Measurements from ENCODE around the gene GAS2L2.

Gene GAS2L2

DNA sequence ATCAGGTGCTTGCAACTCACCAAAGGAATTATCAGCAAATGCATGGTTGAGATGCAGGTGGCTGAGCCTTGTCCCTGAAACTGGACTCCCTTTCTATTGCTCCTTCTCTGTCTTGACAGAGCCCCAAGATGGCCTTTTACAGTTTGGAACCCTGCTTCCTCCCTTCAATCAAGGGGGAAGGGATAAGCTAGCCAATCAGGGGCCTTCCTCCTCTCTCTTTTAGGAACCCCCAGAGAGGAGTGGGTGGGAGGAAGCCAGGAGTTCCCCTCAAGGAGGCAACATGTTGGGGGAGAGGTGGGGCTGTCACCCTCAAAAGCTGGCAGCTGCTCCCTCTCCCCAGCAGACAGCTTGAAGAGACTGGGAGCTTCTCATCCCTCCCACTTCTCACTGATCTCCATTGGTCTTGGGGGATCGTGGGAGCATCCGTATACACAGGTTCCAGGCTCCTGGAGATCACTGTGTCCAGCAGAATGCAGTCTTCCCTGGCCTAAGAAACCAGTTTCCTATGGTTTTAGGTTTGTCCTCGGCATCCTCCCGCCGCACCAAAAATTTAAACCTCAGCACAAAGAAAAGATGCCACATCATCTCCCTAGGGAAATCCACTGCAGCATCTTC lies 14.4 kb downstream of the GAS2L2 start:
- in situ Hi-C loops (cut with MboI; ENCODE audit: low sequenced_read_pairs, unreplicated experiment) = loop anchor here (25.0 kb wide), 2 partner anchors 426 to 576 kb away; no protein-coding TSS in a partner anchor
- peak; percentile 30 for DNase-seq (ENCODE audit: low spot score)
- TF ChIP-seq, protein P1, sequence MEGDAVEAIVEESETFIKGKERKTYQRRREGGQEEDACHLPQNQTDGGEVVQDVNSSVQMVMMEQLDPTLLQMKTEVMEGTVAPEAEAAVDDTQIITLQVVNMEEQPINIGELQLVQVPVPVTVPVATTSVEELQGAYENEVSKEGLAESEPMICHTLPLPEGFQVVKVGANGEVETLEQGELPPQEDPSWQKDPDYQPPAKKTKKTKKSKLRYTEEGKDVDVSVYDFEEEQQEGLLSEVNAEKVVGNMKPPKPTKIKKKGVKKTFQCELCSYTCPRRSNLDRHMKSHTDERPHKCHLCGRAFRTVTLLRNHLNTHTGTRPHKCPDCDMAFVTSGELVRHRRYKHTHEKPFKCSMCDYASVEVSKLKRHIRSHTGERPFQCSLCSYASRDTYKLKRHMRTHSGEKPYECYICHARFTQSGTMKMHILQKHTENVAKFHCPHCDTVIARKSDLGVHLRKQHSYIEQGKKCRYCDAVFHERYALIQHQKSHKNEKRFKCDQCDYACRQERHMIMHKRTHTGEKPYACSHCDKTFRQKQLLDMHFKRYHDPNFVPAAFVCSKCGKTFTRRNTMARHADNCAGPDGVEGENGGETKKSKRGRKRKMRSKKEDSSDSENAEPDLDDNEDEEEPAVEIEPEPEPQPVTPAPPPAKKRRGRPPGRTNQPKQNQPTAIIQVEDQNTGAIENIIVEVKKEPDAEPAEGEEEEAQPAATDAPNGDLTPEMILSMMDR (IDR thresholded peaks at IDR 0.05; ENCODE audit: borderline replicate concordance, control extremely low read depth, extremely low read depth, insufficient read depth, missing control alignments) = no peak

DNA sequence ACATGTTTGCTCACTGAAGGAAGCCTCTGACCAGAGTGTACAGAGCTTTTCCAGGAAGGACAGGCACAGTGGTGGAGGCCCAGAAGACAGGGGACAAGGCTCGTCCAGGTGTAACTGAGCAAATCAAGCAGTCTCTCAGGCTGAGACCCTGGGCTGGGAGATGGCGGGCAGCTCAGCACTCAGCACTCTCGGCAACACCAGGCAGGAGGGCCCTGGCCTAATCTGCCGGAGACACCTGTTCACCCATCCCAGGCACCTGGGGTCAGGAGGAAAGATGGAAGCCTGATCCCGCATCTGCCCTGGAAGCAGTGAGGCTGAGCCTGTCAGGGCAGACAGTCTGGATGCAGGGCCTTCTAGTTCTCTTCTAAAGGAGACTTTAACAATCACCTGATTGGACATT lies 16.8 kb downstream of the GAS2L2 start:
- no peak for DNase-seq (ENCODE audit: low spot score)
- TF ChIP-seq, protein P1 (IDR thresholded peaks at IDR 0.05; ENCODE audit: borderline replicate concordance, control extremely low read depth, extremely low read depth, insufficient read depth, missing control alignments) = no peak
- in situ Hi-C loops (cut with MboI; ENCODE audit: low sequenced_read_pairs, unreplicated experiment) = loop anchor here (25.0 kb wide), 2 partner anchors 424 to 574 kb away; no protein-coding TSS in a partner anchor

GRCh38 chr17:35735036-35735805 lies 17.8 kb downstream of the GAS2L2 start:
- TF ChIP-seq, protein P1 (IDR thresholded peaks at IDR 0.05; ENCODE audit: borderline replicate concordance, control extremely low read depth, extremely low read depth, insufficient read depth, missing control alignments) = no peak
- no peak for DNase-seq (ENCODE audit: low spot score)
- in situ Hi-C loops (cut with MboI; ENCODE audit: low sequenced_read_pairs, unreplicated experiment) = loop anchor here (25.0 kb wide), 2 partner anchors 423 to 573 kb away; no protein-coding TSS in a partner anchor

GRCh38 chr17:35734396-35734795 lies 18.6 kb downstream of the GAS2L2 start:
- TF ChIP-seq, protein P1 (IDR thresholded peaks at IDR 0.05; ENCODE audit: borderline replicate concordance, control extremely low read depth, extremely low read depth, insufficient read depth, missing control alignments) = no peak
- in situ Hi-C loops (cut with MboI; ENCODE audit: low sequenced_read_pairs, unreplicated experiment) = loop anchor here (25.0 kb wide), 2 partner anchors 422 to 572 kb away; no protein-coding TSS in a partner anchor

DNA sequence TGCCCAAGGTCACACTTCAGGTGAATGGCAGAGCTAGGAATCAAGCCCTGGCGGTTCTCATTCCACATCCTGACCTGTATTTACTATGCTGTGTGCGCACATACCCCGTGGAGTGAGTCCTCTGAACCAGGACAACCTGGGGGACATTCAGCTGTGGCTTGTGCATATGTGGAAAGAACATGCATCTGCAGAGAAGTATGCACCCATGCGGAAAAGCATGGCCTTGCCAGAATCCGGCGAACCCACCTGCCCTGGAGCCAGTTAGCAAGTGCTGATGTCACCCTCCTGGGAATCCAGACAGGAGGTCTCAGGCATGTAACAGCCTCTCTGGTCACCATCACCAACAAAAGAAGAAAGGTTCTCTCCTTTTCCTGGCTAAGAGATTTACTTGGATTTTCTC lies 19.7 kb downstream of the GAS2L2 start:
- DNase-seq (ENCODE audit: low spot score) = no peak
- TF ChIP-seq, protein P1 (IDR thresholded peaks at IDR 0.05; ENCODE audit: borderline replicate concordance, control extremely low read depth, extremely low read depth, insufficient read depth, missing control alignments) = no peak
- in situ Hi-C loops (cut with MboI; ENCODE audit: low sequenced_read_pairs, unreplicated experiment) = loop anchor here (25.0 kb wide), 2 partner anchors 421 to 571 kb away; no protein-coding TSS in a partner anchor

More at GRCh38 chr17:35734396-35734795, 18.6 kb downstream of the GAS2L2 start:
- DNase-seq (ENCODE audit: low spot score) = no peak

- in situ Hi-C loops (cut with MboI; ENCODE audit: low sequenced_read_pairs, unreplicated experiment) = loop anchor here (25.0 kb wide), 2 partner anchors 420 to 570 kb away; no protein-coding TSS in a partner anchor
- DNase-seq (ENCODE audit: low spot score) = no peak
- TF ChIP-seq, protein P1 (IDR thresholded peaks at IDR 0.05; ENCODE audit: borderline replicate concordance, control extremely low read depth, extremely low read depth, insufficient read depth, missing control alignments) = no peak
Measured at GRCh38 chr17:35732806-35733136, 20.3 kb downstream of the GAS2L2 start.

Data from GM13976 (cell line).